Fibroblast of villous mesenchyme (primary cell): ENCODE measurements around the gene SHISA6. TPM values are rescaled to one million over a fixed set of nuclear protein-coding genes. Genes with fewer than 3 reads are reported as not detected.

ENCODE experiments used
- DNase-seq: peaks from one replicate; pipeline ENCODE4 v3.0.0-alpha.2; 2010; ENCODE audit warnings: low read depth
- H3K4me3 ChIP-seq: 2 replicates; pipeline ENCODE4 v1.5.1; 2011; ENCODE audit warnings: low read depth, mild to moderate bottlenecking, low read length
- total RNA-seq: library from RNA; depleted of rRNA; stranded (reverse); fragments of >200 nt; gene quantifications from 2 replicates; pipeline ENCODE4 v1.2.3, GENCODE V29; 2012
- TF ChIP-seq, protein P1 (sequence below): IDR thresholded peaks from 2 replicates; pipeline ENCODE4 v1.5.1; 2012; ENCODE audit warnings: low read depth, mild to moderate bottlenecking, low read length; ENCODE audit not compliant: insufficient read depth

The SHISA6 gene
- total RNA-seq, result under 0.01 TPM in 1 of 2 replicates, not detected in the other

DNA sequence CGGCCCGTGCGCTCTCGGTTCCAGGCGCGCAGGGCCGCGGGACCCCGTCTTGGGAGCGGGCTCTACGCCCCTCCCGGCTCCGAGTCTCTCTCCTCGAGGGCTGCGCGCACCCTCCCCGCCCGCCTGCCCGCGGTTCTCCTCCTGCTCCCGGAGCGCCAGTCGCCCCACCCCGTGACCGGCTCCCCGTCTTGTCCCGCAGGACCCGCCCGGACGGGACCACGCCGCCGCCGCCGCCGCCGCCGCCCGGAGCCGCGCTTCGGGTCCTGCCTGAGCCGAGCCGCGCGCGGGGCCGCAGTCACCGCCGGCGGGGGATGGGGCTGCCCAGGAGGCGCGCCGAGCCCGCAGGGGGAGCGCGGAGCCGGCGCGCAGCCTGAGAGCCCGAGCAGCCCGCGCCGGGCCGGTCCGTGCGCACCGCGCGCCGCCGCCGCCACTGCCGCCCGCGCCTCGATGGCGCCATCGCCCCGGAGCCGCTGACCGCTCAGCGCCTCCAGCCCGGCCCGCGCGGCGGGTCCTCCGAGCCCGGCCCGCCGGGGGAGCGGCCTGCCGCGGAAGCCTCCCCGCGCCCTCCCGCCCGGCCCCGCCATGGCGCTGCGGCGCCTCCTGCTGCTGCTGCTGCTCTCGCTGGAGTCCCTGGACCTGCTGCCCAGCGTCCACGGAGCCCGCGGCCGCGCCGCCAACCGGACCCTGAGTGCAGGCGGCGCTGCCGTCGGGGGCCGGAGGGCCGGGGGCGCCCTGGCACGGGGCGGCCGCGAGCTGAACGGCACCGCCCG is at the start of gene SHISA6:
Gene SHISA6, plus strand, starts transcription at position 373 of the 770 bp plus-strand sequence.
- DNase-seq, result no peak
- TF ChIP-seq, protein P1, sequence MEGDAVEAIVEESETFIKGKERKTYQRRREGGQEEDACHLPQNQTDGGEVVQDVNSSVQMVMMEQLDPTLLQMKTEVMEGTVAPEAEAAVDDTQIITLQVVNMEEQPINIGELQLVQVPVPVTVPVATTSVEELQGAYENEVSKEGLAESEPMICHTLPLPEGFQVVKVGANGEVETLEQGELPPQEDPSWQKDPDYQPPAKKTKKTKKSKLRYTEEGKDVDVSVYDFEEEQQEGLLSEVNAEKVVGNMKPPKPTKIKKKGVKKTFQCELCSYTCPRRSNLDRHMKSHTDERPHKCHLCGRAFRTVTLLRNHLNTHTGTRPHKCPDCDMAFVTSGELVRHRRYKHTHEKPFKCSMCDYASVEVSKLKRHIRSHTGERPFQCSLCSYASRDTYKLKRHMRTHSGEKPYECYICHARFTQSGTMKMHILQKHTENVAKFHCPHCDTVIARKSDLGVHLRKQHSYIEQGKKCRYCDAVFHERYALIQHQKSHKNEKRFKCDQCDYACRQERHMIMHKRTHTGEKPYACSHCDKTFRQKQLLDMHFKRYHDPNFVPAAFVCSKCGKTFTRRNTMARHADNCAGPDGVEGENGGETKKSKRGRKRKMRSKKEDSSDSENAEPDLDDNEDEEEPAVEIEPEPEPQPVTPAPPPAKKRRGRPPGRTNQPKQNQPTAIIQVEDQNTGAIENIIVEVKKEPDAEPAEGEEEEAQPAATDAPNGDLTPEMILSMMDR, result no peak
- H3K4me3 ChIP-seq, result no peak within 1 kb of the TSS

DNA sequence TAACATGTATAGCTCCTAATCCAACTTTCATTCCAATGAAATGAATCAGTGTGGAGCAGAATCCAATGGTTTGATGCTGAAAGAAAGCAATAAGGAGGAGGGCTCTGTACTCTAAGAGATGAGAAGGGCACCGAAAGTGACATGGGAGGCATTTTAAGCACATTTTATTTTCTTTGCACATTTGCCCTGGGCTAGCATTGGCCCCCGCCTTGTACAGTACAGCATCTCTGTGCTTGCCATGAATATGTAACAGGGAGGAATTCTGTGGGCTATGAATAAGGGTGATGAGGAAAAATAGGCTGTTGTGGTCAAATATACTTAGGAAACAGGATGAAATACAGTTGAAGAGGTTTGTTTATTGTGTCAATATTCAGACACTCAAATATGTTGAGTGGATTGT is 45.2 kb upstream of the SHISA6 start:
- TF ChIP-seq, protein P1, result no peak
- no peak for DNase-seq
- no peak overlapping the region for H3K4me3 ChIP-seq

DNA sequence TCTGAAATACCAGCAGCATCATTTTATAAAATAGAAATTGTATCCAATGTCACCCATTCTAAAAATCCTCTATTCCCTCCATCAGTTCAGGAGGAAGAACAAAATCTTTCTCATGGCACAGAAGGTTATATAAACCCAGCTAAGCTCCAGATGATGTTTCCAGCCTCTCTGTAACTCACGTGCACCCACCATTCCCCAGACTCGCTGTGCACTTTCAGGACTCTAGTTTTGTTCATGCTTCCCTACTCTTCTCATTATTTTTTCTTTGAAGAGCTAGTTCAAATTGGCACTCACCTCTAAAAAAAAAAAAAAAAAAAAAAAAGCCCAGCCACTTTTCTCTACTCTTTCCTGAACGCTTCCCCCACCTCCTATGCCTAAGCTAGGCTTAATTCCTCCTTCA is 36.0 kb upstream of the SHISA6 start:
- TF ChIP-seq, protein P1, result no peak
- DNase-seq, result no peak
- H3K4me3 ChIP-seq, result no peak overlapping the region

DNA sequence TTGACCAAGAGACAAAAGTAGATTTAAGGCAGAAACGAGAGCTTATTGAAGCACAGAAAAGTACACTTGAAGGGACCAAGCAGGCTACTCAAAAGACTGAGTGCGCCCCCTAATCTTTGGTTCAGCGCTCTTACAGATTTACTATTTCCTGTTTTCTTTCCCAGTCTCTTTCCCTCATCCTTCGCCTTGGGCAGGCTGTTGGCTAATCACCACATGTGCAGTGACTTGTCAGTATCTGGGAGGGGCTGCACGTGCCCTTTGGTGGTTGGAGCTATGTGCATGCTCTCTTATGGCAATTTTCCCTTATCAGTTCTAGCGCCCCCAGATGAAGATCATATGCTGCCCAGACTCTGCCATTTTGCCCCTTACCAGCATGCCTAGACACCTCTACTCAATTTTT is 35.4 kb upstream of the SHISA6 start:
- no peak for DNase-seq
- TF ChIP-seq, protein P1, result no peak
- no peak overlapping the region for H3K4me3 ChIP-seq

DNA sequence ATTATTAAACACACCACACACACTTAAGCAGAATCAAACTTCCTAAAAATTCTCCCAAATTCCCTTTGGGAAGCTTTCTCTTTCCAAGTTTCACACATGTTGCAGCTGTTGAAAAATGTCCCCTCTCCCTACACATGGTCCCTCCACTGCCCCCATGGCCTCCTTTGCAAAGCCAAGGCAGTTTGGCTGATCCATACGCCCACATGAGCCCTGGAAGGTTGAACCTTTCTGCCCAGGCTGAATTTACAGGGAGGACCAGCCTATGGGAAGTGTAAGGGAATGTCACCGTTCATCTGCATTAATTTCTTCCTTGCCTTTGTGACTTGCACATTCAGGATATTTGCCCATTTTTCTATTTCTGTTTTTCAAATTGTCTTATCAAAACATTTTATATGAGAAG is 31.1 kb upstream of the SHISA6 start:
- DNase-seq, result no peak
- TF ChIP-seq, protein P1, result no peak
- no peak overlapping the region for H3K4me3 ChIP-seq

DNA sequence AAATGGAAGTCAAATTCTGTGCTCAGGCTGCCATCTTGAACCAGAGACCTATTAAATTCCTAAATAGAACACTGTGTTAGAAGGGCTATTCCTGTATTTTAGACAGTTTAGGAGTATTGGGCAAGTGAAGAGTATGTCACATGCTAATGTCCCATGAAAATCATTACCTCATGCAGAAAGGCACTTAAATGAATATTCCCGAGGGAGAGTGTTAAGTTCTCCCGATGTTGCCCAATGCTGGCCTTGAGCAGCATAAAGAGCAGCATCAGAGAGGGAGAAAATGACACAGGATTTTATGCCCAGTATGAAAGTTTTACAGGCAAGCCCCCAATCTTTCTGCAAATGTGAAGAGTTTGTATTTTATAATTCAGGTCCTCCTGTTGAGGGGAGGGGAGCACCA is 28.2 kb upstream of the SHISA6 start:
- H3K4me3 ChIP-seq, result no peak overlapping the region
- TF ChIP-seq, protein P1, result no peak
- DNase-seq, result no peak

DNA sequence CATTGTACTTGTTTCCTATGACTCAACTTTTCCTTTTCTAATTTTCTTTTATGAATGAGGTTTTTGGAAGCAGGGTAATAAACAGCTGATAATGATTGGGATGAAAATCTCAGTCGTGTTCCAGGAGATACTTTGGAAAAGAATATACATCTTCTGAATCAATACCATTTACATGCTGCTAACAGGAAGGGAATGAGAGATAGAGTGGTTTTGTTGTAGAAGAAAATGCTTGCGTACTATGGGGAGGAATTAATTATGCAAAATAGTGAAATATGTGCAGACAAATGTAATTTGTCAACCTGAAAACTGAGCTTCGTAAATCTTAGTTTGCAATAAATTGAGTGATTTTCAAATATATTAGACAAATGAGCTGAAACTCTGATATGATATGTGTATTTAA is 24.0 kb upstream of the SHISA6 start:
- DNase-seq, result no peak
- TF ChIP-seq, protein P1, result no peak
- H3K4me3 ChIP-seq, result no peak overlapping the region
